Measurements from ENCODE around the gene SNRNP70.
"Not testable (repeated sequence)": the region's sequence is repeated elsewhere in the genome, so short reads cannot be mapped to it uniquely, and the experiment has no call there.

Gene SNRNP70

DNA sequence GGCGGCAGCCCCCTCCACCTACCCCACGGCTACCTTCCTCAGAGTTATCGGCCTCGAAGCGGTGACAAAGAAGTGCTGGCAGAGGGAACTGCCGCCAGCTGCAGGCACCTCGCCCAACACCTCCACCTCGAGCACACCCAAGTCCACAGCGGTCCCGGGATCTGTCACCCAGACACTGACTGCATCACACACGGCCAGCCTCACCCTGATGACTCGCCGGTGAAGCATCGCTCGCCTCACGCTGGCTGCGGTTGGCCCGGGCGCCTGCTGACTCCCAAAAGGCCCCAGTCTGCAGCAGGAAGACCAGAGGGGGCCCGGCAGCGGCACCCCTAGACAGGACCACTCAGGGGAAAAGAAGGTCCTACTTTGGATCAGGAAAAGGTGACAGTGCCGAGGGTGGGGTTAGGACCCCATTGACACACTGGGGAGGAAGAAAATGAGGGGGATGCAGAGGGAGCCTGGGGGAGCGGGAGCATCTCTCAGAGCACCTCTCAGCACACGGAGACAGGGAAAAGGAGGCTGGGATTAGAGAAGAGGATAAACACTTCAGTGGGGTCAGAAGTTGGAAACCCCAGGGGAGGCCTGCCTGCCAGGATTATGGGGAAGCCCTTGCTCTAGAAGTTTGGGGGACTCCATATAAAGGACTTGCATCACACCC, 34.7 kb upstream of the SNRNP70 start:
- not testable (repeated sequence) for H3K36me3 ChIP-seq (ENCODE audit: control insufficient read depth, insufficient read depth, low read length); H3K27ac ChIP-seq (ENCODE audit: low read depth, low read length); H3K9ac ChIP-seq (ENCODE audit: low read length); H3K9me3 ChIP-seq (ENCODE audit: control insufficient read depth, insufficient read depth, low read depth, low read length); H3K4me3 ChIP-seq (ENCODE audit: low read depth, low read length); H3K4me1 ChIP-seq (ENCODE audit: control insufficient read depth, insufficient read depth, low read length)
- H3K27me3 ChIP-seq (ENCODE audit: control insufficient read depth, insufficient read depth, low read length), result peaks cover 14% of the 10 kb centered on the region

DNA sequence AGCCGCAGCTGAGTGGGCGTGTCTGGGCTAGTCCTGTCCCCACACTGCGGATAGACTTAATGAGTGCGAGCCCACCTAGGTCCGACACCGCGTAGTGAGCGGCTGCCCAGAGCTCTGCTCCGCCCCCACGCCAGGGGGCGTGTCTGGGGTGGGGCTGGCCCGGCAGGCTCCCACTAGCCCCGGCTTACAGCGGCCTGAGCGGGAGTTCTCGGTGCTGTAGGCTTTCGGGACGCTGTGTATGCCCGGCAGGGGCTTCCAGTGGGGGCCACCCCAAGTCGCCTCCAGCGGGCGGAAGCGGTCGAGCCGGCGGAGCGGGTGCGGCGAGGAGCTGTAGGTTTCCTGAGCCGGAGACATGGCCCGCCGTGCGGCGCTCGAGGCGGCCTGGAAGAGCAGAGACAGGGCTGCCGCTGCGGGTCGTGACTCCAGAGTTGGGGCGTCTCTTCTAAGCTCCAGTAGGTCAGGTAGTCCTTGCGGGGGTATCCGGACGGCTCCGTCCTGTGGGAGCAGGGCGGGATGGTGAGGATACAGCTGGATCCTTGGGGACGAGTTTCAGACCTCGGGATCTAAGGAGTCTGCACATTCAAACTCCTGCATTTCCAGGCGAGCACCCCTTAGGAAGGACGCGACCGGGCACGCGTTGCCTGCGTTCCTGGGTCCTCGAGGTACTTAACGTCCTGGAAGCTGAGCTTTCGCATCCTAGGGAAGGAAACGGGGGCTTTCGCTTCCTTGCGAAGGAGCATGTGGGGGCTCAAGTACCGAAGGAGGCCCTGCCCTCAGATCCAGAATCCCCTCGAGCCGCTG, 28.9 kb upstream of the SNRNP70 start:
- Histone ChIP-seq H3K27ac (ENCODE audit: low read depth, low read length) (no peak overlapping the region), H3K36me3 (ENCODE audit: control insufficient read depth, insufficient read depth, low read length) (no peaks in the 10 kb centered on the region), H3K27me3 (ENCODE audit: control insufficient read depth, insufficient read depth, low read length) (peaks cover 66% of the 10 kb centered on the region), H3K4me3 (ENCODE audit: low read depth, low read length) (peak overlapping the region; percentile 72), H3K4me1 (ENCODE audit: control insufficient read depth, insufficient read depth, low read length) (peaks cover 13% of the 10 kb centered on the region; the same call in 1 of the 2 replicates), H3K9me3 (ENCODE audit: control insufficient read depth, insufficient read depth, low read depth, low read length) (no peaks in the 10 kb centered on the region), H3K9ac (ENCODE audit: low read length) (peak overlapping the region; percentile 48)

DNA sequence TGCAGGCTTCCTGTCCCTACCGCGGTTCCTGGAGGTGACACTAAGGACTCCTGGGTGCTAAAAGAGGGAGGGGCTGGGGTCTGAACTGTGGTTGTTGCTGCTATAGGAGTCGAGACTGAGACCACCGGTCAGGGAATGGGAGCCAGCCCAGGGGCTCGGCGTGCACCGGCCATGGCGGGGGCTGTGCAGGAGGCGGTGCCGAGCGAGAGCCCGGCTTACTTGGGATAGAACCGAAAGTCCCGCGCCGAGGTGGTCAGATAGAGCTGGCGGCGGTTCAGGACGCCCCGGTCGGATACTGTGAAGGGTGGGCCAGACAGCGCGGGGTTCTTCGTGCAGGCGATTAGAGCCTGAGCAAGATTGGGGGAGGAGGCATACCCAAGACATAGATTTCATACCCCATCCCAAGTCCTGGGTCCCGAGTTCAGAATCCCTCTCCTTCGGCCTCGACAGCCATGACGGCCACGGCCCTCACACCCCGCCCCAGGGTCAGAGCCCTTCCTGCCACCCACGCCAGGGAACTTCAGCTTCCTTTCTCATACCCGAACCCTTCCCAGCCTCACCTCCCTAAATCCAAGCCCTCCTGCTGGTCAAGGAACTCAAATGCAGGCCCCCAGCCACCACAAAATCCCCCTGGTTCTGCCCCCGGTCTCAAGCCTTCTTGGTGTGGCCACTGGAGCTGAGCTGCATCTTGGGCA, 28.2 kb upstream of the SNRNP70 start:
- not testable (repeated sequence) for H3K9me3 ChIP-seq (ENCODE audit: control insufficient read depth, insufficient read depth, low read depth, low read length); H3K27ac ChIP-seq (ENCODE audit: low read depth, low read length); H3K36me3 ChIP-seq (ENCODE audit: control insufficient read depth, insufficient read depth, low read length); H3K9ac ChIP-seq (ENCODE audit: low read length)
- Histone ChIP-seq H3K4me1 (ENCODE audit: control insufficient read depth, insufficient read depth, low read length) (peaks cover 13% of the 10 kb centered on the region; the same call in 1 of the 2 replicates), H3K4me3 (ENCODE audit: low read depth, low read length) (peak overlapping the region; percentile 72), H3K27me3 (ENCODE audit: control insufficient read depth, insufficient read depth, low read length) (peaks cover 68% of the 10 kb centered on the region)

DNA sequence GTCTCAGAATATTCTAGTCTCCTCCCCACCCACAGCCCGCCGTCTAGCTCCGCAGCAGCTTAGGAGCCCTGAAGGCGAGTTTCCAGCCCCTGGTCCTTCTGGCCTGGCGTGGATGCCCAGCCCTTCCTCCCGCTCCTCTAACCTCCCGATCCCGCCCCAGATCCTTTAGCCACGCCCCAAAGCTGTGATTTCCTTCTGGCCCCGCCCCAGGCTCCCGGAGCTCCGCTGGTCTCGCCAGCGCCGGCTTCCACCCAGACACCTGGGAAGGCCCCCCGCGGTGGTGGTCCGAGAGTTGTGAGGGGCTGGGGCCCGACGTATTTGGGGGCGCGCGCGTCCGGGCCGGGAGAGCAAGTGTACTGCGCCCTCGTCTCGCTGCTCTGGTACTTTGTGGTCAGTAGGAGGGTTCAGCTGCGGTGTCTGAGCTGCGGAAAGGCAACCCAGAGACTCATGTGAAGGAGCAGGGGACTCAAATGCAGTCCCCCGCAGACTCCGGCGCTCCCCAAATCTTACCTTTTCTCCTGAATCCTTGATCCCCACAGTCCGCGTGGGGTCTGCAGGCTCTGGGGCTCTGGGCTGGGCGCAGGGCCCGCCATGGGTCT, 27.5 kb upstream of the SNRNP70 start, which contains the start of gene CGB7:
Gene CGB7, minus strand, starts transcription at position 114 of the 599 bp plus-strand sequence. CDS start 2,374 bp downstream, outside the sequence.
- H3K27ac ChIP-seq (ENCODE audit: low read depth, low read length), result no peak within 1 kb of the TSS
- H3K4me1 ChIP-seq (ENCODE audit: control insufficient read depth, insufficient read depth, low read length), result peaks cover 13% of the 10 kb centered on the region; the same call in 1 of the 2 replicates
- H3K9ac ChIP-seq (ENCODE audit: low read length), result peak within 1 kb of the TSS; percentile 48
- peaks cover 68% of the 10 kb centered on the region for H3K27me3 ChIP-seq (ENCODE audit: control insufficient read depth, insufficient read depth, low read length)
- H3K36me3 ChIP-seq (ENCODE audit: control insufficient read depth, insufficient read depth, low read length), result no peaks in the 10 kb centered on the region
- no peaks in the 10 kb centered on the region for H3K9me3 ChIP-seq (ENCODE audit: control insufficient read depth, insufficient read depth, low read depth, low read length)
- H3K4me3 ChIP-seq (ENCODE audit: low read depth, low read length), result peak within 1 kb of the TSS; percentile 72

DNA sequence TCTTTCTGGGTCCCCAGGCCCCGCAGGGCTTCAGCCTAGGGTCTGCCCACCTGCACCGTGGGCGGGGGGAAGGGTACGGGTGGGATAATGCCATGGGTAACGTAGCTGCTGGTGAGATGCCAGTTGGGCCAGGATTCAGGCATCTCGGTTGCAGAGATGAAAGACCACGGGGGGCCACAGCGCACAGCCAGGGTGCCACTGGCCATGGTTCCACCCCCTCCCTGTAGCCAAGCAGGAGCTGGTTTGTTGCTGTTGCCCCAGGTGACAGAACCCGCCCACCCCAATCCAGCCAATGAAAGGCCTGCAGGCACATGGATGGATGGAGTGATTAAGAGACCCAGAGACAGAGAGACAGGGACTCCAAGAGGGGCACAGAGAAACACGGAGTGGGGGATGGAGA, 26.7 kb upstream of the SNRNP70 start:
- Histone ChIP-seq H3K4me3 (ENCODE audit: low read depth, low read length) (no peak overlapping the region), H3K27ac (ENCODE audit: low read depth, low read length) (no peak overlapping the region), H3K4me1 (ENCODE audit: control insufficient read depth, insufficient read depth, low read length) (peaks cover 15% of the 10 kb centered on the region; the same call in 1 of the 2 replicates), H3K9me3 (ENCODE audit: control insufficient read depth, insufficient read depth, low read depth, low read length) (no peaks in the 10 kb centered on the region), H3K27me3 (ENCODE audit: control insufficient read depth, insufficient read depth, low read length) (peaks cover 66% of the 10 kb centered on the region), H3K36me3 (ENCODE audit: control insufficient read depth, insufficient read depth, low read length) (no peaks in the 10 kb centered on the region), H3K9ac (ENCODE audit: low read length) (no peak overlapping the region)

DNA sequence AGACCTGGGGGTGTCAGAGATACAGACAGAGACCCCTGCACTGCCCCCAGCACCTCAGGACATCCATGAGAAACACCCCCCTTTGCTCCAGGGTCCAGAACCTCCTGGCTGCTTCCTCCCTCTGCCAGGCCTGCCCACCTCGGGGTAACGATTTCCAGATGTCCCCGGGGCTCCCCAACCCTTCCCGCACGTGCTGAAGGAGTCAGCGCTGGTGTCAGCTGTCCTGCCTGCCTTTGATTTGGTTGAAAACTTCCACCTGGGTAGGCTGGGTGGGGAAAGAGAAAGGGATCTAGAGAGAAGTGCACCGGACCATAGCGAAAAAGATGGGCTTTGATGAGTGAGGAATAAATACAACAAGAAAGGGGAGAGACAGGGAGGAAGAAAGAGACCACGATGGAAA, 26.2 kb upstream of the SNRNP70 start:
- Histone ChIP-seq H3K36me3 (ENCODE audit: control insufficient read depth, insufficient read depth, low read length) (no peaks in the 10 kb centered on the region), H3K9ac (ENCODE audit: low read length) (no peak overlapping the region), H3K27me3 (ENCODE audit: control insufficient read depth, insufficient read depth, low read length) (peaks cover 62% of the 10 kb centered on the region), H3K4me3 (ENCODE audit: low read depth, low read length) (no peak overlapping the region), H3K27ac (ENCODE audit: low read depth, low read length) (no peak overlapping the region), H3K9me3 (ENCODE audit: control insufficient read depth, insufficient read depth, low read depth, low read length) (no peaks in the 10 kb centered on the region), H3K4me1 (ENCODE audit: control insufficient read depth, insufficient read depth, low read length) (peaks cover 19% of the 10 kb centered on the region; the same call in 1 of the 2 replicates)

DNA sequence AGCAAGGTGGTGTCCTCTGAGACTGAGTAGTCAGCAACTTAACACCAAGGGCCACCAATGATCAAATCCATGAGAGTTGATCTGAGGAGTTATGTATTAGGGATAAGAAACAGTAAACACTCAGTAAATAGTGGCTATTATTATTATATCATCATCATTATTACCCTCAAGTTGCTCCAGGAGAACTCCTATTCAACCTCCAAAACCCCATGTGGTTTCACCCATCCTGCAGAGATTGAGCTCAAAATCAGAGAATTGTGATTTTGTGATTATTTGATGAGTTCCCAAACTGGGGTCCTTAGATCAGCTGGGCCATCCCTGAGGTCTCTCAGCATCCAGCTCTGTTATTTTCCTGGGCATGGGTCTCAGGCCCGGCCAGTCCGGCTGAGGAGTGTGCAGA, 24.3 kb upstream of the SNRNP70 start:
- Histone ChIP-seq H3K4me1 (ENCODE audit: control insufficient read depth, insufficient read depth, low read length) (peaks cover 34% of the 10 kb centered on the region), H3K9me3 (ENCODE audit: control insufficient read depth, insufficient read depth, low read depth, low read length) (no peaks in the 10 kb centered on the region), H3K36me3 (ENCODE audit: control insufficient read depth, insufficient read depth, low read length) (no peaks in the 10 kb centered on the region), H3K9ac (ENCODE audit: low read length) (no peak overlapping the region), H3K27ac (ENCODE audit: low read depth, low read length) (no peak overlapping the region), H3K4me3 (ENCODE audit: low read depth, low read length) (no peak overlapping the region), H3K27me3 (ENCODE audit: control insufficient read depth, insufficient read depth, low read length) (peaks cover 59% of the 10 kb centered on the region)

DNA sequence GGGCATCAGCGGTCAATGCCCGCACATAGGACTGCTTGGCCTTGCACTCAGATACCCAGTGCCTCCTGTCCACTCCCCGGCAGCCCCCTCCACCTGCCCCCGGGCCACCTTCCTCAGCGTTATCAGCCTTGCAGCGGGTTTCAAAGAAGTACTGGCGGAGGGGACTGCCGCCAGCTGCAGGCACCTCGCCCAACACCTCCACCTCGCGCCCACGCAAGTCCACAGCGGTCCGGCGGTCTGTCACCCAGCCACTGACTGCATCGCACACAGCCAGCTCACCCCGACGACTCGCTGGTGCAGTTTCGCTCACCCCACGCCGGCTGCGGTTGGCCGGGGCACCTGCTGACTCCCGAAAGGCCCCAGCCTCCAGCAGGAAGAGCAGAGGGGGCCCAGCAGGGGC, 23.8 kb upstream of the SNRNP70 start:
- no peak overlapping the region for H3K9ac ChIP-seq (ENCODE audit: low read length)
- no peaks in the 10 kb centered on the region for H3K36me3 ChIP-seq (ENCODE audit: control insufficient read depth, insufficient read depth, low read length)
- no peaks in the 10 kb centered on the region for H3K9me3 ChIP-seq (ENCODE audit: control insufficient read depth, insufficient read depth, low read depth, low read length)
- peaks cover 59% of the 10 kb centered on the region for H3K27me3 ChIP-seq (ENCODE audit: control insufficient read depth, insufficient read depth, low read length)
- H3K4me1 ChIP-seq (ENCODE audit: control insufficient read depth, insufficient read depth, low read length), result peaks cover 35% of the 10 kb centered on the region
- no peak overlapping the region for H3K27ac ChIP-seq (ENCODE audit: low read depth, low read length)
- no peak overlapping the region for H3K4me3 ChIP-seq (ENCODE audit: low read depth, low read length)

DNA sequence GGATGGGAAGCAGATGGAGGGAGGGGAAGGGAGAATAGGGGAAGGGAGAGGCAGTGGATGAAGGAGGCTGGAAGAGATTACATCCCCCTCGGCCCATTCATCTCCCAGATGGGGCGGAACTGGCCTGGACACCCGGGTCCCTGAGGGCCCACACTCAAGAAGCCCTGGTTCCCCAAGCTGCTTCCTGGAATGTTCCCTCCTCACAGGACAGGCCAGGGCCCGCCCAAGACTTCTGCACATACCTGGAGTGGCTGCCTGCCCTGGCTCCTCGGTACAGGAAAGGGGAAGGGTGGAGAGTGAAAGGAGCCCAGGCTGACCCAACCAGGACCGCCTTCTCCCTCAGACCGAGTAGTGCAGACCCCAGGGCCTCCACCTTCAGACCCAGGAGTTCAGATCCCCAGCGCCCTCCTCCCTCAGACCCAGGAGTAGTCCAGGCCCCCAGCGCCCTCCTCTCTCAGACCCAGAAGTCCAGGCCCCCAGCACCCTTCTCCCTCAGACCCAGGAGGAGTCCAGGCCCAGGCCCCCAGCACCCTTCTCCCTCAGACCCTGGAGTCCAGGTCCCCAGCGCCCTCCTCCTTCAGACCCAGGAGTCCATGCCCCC, 21.1 kb upstream of the SNRNP70 start:
- Histone ChIP-seq H3K27ac (ENCODE audit: low read depth, low read length) (no peak overlapping the region), H3K4me1 (ENCODE audit: control insufficient read depth, insufficient read depth, low read length) (peaks cover 25% of the 10 kb centered on the region), H3K9me3 (ENCODE audit: control insufficient read depth, insufficient read depth, low read depth, low read length) (no peaks in the 10 kb centered on the region), H3K4me3 (ENCODE audit: low read depth, low read length) (peak overlapping the region; percentile 58), H3K27me3 (ENCODE audit: control insufficient read depth, insufficient read depth, low read length) (peaks cover 59% of the 10 kb centered on the region), H3K9ac (ENCODE audit: low read length) (no peak overlapping the region), H3K36me3 (ENCODE audit: control insufficient read depth, insufficient read depth, low read length) (no peaks in the 10 kb centered on the region)

DNA sequence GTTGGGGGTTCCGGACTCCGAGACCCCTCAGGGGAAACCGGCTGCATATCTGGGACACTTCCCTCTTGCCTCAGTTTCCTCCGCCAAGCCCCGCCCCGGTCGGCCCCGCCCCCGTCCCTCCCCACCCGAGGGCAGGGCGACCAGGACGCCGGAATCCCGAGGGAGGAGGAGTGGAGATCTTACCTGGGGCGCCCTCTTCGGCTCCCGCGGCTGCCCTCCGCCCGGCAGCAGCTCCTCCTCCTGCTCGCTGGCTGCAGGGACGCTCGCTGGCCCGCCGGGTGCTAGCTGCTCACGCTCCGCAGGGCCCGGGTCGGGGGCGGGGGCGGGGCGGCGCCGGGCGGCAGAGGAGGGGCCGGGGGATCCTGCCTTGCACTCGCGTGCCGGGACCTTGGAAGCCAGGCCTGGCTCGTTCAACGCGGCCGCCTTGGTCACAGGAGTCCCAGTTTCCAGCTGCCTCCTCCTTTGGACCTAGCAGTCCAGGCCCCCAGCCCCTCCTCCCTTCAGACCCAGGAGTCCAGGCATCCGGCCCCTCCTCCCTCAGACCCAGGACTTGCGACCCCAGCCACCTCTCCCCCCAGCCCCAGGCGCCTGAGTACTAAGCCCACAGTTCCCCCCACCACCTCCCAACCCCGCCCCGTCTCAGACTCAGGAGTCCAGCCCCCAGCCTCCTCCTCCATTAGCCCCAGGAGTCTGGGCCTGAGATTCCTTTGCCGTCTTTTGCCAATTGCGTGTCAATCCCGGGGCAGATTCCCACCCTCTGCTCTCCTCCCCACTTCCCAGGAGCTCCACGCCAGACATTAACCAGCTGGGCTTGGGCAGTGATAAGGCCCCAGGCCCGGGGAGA, 20.3 kb upstream of the SNRNP70 start, which contains the start of gene NTF4:
Gene NTF4, minus strand, starts transcription at position 51 of the 844 bp plus-strand sequence. CDS start 2,821 bp downstream, outside the sequence.
- H3K27me3 ChIP-seq (ENCODE audit: control insufficient read depth, insufficient read depth, low read length), result peaks cover 60% of the 10 kb centered on the region
- H3K36me3 ChIP-seq (ENCODE audit: control insufficient read depth, insufficient read depth, low read length), result no peaks in the 10 kb centered on the region
- no peaks in the 10 kb centered on the region for H3K9me3 ChIP-seq (ENCODE audit: control insufficient read depth, insufficient read depth, low read depth, low read length)
- no peak within 1 kb of the TSS for H3K27ac ChIP-seq (ENCODE audit: low read depth, low read length)
- H3K4me3 ChIP-seq (ENCODE audit: low read depth, low read length), result peak within 1 kb of the TSS; percentile 58
- peak within 1 kb of the TSS; percentile 7 for H3K9ac ChIP-seq (ENCODE audit: low read length)
- peaks cover 25% of the 10 kb centered on the region for H3K4me1 ChIP-seq (ENCODE audit: control insufficient read depth, insufficient read depth, low read length)

Data from HUES6 (cell line).